ENCODE measurements around the gene GNL2.
"Not testable (repeated sequence)": the region's sequence is repeated elsewhere in the genome, so short reads cannot be mapped to it uniquely, and the experiment has no call there.

GNL2 gene

GRCh38 chr1:37609002-37609401 is 13.3 kb upstream of the GNL2 start:
- in situ Hi-C loops (cut with MboI; ENCODE audit: low sequenced_read_pairs), result no loop called here

- in situ Hi-C loops (cut with MboI; ENCODE audit: low sequenced_read_pairs), result no loop called here
These were observed 10.9 kb upstream of the GNL2 start for GRCh38 chr1:37606481-37607263.

- in situ Hi-C loops (cut with MboI; ENCODE audit: low sequenced_read_pairs), result no loop called here
These were observed 10.2 kb upstream of the GNL2 start for GRCh38 chr1:37605806-37606474.

- in situ Hi-C loops (cut with MboI; ENCODE audit: low sequenced_read_pairs), result no loop called here
These were observed 9.4 kb upstream of the GNL2 start for GRCh38 chr1:37605061-37605650.

GRCh38 chr1:37602750-37603694 is 7.3 kb upstream of the GNL2 start:
- in situ Hi-C loops (cut with MboI; ENCODE audit: low sequenced_read_pairs), result no loop called here

GRCh38 chr1:37601441-37601840 is 5.7 kb upstream of the GNL2 start:
- in situ Hi-C loops (cut with MboI; ENCODE audit: low sequenced_read_pairs), result no loop called here

GRCh38 chr1:37599940-37600339 is 4.2 kb upstream of the GNL2 start:
- in situ Hi-C loops (cut with MboI; ENCODE audit: low sequenced_read_pairs), result no loop called here

- in situ Hi-C loops (cut with MboI; ENCODE audit: low sequenced_read_pairs), result no loop called here
These were observed 488 bp upstream of the GNL2 start for GRCh38 chr1:37596182-37596667.

GRCh38 chr1:37593726-37594125 is 2.0 kb downstream of the GNL2 start:
- in situ Hi-C loops (cut with MboI; ENCODE audit: low sequenced_read_pairs), result no loop called here

- in situ Hi-C loops (cut with MboI; ENCODE audit: low sequenced_read_pairs), result no loop called here
These were observed 6.8 kb downstream of the GNL2 start for GRCh38 chr1:37588939-37589338.

GRCh38 chr1:37584544-37584943 is 11.2 kb downstream of the GNL2 start:
- in situ Hi-C loops (cut with MboI; ENCODE audit: low sequenced_read_pairs), result not testable (repeated sequence)

GRCh38 chr1:37575692-37576091 is 20.0 kb downstream of the GNL2 start:
- in situ Hi-C loops (cut with MboI; ENCODE audit: low sequenced_read_pairs), result no loop called here

GRCh38 chr1:37574834-37575480 is 20.8 kb downstream of the GNL2 start:
- in situ Hi-C loops (cut with MboI; ENCODE audit: low sequenced_read_pairs), result no loop called here

- in situ Hi-C loops (cut with MboI; ENCODE audit: low sequenced_read_pairs), result no loop called here
These were observed 25.0 kb downstream of the GNL2 start for GRCh38 chr1:37570528-37571334.

GRCh38 chr1:37567023-37567422 is 28.7 kb downstream of the GNL2 start:
- in situ Hi-C loops (cut with MboI; ENCODE audit: low sequenced_read_pairs), result no loop called here

GRCh38 chr1:37564892-37565291 is 30.8 kb downstream of the GNL2 start:
- in situ Hi-C loops (cut with MboI; ENCODE audit: low sequenced_read_pairs), result no loop called here

GRCh38 chr1:37562984-37563383 is 32.8 kb downstream of the GNL2 start:
- in situ Hi-C loops (cut with MboI; ENCODE audit: low sequenced_read_pairs), result no loop called here

- in situ Hi-C loops (cut with MboI; ENCODE audit: low sequenced_read_pairs), result no loop called here
These were observed 34.3 kb downstream of the GNL2 start for GRCh38 chr1:37561133-37562132.
